HG03460 (cell line): ENCODE results near the gene KAZN.

Source experiments
- ATAC-seq: cut with Tn5 transposase; IDR thresholded peaks from one replicate; pipeline ENCODE4 v1.9.1; 2021; ENCODE audit not compliant: unreplicated experiment

Gene KAZN

GRCh38 chr1:14612256-14612655 lies 13.8 kb downstream of the KAZN start:
- no peak for ATAC-seq

DNA sequence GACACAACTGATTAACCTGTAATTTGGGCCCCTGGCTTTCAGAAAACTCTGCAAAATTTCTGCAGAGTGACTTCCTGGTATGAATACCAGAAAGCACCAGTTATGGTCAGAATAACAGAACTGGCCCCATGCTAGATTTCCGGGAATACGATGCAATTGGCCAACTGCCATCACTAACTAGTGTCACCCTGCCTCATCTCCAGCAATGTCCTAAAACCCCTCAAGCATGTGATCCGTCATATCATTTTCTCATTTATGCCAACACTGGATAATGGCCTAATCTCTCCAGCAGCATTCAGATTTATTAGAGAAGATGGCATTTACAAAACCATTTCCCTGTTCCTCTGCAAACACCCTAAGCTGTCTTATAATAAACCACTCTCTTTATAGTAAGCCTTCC lies 15.4 kb downstream of the KAZN start:
- no peak for ATAC-seq

DNA sequence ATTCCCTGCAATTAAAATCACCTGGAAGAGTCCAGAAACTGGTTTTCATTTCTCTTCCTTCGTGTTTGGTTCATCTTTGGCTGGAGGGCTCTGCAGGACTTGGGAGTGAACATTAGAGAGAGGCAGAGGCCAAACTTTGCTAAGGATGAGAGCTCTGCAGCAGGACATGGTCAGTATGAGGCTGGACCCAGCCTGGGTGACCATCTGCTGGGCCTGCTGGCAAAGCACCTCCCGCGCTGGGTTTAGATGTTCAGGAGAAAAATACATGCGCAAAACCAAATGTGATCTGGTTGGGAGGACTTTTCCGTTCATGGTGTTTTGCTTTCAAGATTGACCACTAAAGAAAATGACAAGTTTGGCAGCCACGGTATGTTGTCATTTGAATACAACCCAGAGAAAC lies 15.9 kb downstream of the KAZN start:
- no peak for ATAC-seq

DNA sequence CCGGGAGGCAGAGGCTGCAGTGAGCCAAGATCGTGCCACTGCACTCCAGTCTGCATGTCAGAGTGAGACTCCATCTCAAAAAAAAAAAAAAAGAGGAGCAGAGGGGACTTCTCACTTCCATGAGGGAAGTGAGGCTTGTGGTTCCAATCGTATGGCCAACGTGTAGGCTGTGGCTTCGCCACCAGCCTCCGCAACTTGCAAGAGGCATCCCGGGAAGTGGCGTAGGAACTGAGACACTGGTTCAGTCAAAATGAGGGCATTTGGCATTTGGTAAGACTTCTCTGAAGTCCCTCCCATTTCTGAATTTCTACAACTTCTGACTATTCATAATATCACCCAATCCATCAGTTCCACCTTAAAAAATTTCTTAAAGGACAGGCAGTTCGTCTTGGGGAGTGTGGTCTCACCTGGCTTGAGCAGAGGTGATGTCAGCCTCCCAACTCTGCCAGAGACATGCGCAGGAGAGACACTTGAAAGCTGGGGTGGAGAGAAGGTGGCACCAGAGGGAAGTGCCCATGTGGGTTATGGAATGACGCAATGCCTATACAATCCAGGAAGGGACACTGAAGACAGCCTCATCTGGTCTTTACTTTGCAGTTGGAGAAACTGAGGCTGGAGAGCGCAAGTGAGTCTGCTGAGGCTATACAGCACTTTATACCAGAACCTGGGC lies 17.2 kb downstream of the KAZN start:
- no peak for ATAC-seq

- no peak for ATAC-seq
These were observed 18.3 kb downstream of the KAZN start for GRCh38 chr1:14616632-14617396.

- ATAC-seq, result no peak
These were observed 19.3 kb downstream of the KAZN start for GRCh38 chr1:14617791-14618190.

DNA sequence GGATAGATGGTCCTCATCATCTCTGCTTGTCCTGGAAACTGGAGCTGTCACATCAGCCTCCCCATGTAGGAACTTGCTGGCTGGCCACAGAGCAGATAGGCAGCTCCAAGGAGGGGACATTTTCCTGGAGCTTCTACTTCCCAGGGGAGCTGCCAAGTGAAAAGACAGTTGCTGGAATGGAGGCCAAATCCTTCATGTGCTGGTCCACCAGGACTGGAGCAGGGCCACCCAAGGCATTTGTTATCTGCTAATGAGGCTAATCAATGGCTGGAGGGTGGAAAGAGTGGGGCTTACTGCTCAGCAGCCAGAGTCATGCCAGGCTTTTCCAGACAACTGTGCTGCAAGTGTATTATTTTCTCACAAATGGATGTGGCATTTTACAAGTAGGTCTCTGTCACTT lies 22.5 kb downstream of the KAZN start:
- no peak for ATAC-seq

- ATAC-seq, result no peak
These were observed 24.6 kb downstream of the KAZN start for GRCh38 chr1:14623090-14623489.

DNA sequence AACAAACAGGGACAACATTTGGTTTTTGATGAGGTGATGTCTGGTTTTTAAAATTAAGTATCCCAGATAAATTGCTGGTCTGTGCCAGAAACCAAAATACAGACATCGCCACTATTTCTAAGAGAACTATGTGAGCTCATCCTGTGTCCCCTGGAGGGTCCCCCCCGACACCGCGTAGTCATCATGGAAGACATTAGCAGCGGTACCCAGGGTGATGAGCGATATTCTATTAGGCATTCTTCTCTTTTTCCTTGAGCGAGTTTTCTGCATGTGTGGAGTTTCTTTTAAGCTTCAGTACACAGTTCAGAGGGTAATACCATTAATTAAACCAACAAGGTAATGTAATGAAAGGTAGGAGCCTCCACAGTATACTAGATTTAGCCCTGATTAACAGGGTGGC lies 26.5 kb downstream of the KAZN start:
- ATAC-seq, result no peak

DNA sequence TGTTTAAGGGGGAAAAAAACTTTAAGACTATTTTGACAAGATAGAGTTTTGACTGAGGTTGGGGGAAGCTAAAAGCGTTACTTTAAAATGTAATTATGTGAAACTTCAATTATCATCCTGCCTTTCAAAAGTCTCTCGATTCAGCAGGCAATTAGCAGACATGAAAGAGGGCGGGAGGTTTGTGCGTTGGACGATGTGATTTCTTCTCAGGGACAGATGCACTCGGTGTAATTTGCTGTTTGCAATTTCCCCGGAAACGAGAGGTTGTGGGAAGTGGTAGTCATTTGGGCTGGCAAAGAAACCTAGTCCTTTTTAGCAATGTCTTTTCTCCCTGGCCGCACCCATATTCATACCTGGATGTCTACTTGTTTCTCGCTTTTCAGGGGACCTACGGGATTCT lies 27.1 kb downstream of the KAZN start:
- ATAC-seq, result no peak

- ATAC-seq, result no peak
These were observed 27.5 kb downstream of the KAZN start for GRCh38 chr1:14625996-14626395.

DNA sequence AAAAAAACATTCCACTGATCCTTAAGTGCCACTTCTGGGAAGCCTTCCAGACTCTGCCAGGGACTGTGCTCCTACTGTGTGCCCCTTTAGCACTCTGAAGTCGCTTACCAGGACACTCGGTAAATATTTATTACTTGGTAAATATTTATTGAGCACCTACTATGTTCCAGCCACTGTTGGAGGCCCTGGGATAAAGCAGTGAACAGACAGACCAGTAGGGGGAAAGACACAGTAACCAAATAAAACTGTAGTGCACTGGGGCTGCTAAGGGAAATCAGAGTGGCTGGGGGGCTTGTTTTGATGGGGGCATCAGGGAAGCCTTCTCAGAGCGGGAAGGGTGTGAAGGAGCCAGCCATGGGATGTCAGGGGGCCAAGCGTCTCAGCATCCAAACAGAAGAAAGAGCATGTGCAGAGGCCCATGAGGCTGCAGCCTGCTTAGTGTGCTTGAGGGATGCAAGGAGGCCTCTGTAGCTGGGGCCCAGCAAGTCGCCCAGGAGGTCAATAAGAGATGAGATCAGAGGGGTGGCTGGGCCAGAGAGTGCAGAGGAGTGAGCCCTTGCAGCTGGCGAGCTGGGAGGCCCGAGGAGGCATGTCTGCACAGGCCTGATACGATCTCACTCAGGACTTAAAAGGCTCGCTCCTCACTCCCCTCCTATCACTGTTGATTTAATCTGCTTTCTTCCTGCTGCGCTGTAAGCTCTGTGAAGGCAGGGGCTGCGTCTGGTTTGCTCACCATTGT lies 28.6 kb downstream of the KAZN start:
- ATAC-seq, result no peak

DNA sequence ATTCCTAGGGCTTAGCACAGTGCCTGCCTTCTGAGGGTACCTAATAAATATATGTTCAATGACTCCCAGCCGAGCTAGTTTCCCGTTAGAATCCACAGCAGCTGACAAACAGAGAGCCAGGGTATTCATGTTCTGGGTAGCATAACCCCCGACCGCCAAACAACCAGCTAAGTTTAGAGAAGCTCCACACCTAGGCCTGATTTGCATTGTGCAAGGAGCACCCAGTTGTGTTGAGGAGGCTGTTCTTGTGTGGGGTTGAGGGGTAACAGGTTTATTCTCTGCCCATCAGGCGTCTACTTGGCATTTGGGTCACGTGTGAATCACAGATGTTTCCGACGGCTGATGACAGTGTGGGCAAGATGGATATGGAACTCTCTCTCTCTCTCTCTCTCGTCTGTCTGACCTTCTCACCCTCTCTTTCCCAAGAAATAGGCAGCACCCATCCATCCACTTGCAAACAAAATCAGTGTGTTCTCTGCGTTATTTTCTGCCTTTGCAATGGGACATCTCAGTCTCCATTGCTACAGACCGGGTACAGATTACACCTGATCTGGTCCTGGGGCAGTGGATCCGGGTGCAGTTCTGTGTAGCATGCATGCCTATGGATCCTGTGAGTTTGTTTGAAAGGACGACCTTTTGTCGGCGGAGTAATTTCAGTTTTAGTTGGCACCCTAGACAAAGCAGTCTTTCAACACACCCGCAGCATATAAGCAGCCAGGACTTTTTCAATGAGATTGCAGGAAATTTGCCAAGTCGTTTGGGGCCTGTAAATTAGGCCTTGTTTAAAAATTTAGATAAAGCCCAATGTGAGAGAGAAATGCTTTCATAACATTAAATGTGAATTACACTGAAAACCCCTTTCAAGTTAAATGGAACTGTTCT lies 29.4 kb downstream of the KAZN start:
- no peak for ATAC-seq

- no peak for ATAC-seq
These were observed 31.0 kb downstream of the KAZN start for GRCh38 chr1:14629363-14630014.

DNA sequence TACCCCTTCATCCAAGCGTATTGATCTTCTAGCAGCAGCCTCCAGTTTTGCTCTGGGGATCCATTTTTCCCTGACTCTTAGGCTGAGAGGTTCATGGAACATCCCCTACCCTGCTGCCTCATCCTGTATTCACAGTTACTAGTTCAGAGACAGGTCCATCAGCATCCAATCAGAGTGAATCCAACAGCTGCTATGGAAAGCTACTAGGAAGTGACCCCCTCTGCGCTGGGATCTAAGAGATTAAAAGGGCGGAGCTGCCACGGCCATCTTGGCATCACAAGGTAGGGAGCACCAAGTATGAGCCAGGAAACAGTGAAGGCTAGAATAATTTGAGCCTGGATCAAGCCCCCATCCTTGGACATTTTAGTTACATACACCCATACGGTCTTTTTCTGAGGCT lies 32.5 kb downstream of the KAZN start:
- ATAC-seq, result no peak

DNA sequence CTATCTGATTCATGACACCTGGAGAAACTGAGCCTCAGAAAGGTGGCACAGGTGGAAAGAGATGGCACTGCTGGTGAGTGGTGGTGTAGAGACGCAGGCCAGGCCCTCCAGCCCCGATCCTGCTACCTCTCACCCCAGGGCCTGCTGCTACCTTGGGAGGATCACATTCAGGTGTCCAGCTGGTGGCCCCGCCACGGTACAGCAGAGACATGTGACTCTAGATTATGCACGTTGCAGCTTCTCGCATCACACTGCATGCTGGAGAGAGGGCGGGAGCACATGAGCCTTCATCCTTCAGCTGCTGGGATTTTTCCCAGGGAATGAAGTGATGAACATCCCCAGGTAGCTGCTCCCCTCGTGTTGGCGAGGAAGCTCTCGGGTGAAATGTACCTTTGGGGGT lies 32.9 kb downstream of the KAZN start:
- ATAC-seq, result no peak

DNA sequence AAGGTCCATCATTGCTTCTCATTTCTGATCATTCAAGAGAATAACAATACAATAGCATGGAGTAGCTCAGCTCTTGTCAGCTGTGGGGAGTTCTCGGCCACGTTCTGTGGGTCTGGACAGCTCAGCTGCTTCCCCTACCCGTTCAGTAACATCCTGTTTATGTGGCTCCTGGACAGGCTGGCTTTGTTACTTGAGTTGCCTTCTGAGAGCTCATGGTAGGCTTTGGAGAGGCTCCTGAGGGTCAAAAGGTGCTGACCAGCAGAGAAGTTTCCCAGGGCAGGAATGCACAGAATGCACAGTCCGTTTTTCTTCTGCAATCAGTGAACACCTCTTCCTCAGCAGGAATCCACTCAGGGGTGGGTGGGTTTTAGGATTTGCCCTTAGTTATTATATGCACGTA lies 36.0 kb downstream of the KAZN start:
- ATAC-seq, result no peak

DNA sequence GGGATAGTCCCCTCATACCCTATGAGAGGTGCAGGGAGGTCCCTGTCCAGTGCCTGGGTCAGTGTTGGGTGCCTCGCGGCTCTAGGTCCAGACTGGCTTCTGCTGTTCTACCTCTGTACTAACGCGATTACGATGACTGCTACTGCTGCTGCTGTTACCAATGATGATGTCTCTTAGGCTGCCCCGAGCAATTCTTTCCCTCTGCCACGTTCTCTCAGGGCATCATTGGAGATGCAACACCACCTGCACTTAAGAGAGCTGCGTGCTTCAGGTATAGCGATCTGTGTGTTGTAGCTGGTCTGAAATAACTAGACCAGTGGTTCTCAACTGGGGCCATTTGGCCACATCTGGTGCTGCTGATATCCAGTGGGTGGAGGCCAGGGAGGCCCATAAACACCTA lies 36.9 kb downstream of the KAZN start:
- ATAC-seq, result no peak

DNA sequence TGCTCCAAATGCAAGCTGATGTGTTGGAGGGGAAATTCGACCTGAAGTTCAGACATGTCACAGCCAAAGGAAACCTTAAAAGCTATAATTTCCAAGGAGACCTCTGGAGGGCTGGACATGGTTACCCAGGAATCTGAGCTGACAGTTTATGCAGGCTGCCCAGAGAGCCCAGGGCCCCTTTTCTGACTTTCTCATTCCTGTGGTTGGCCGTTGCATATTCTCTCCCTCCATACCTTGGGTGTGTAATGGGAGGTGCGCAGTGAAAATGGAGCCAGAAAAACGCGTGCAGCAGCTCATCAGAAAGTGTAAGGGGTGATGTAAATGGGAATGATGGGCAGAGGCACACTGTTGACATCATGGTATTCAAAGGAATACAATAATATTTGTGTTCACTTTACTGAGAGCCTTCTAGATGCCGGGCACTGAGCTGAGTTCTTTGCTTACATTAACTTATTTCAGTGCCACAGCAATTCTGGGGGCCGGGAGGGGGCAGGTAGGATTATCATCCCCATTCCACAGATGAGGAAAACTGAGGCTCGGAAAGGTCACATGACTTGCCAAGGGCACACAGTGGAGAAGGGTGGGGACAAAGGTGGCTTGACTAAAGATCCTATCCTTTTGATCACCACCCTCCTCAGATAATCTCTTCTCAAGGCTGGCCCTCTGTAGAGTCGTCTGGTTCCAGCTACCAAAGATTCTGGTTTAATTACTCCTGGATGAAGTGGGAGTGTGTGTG lies 38.6 kb downstream of the KAZN start:
- ATAC-seq, result no peak
